ENCODE data around the gene ACAD11. TPM values are rescaled to one million over a fixed set of nuclear protein-coding genes. Genes with fewer than 3 reads are reported as not detected.
"Not testable (repeated sequence)": the region's sequence is repeated elsewhere in the genome, so short reads cannot be mapped to it uniquely, and the experiment has no call there.

ACAD11 gene
- total RNA-seq, 1 experiment from 2014 or later: 10.4 TPM

- no peak for DNase-seq (ENCODE audit: low spot score)
Measured at GRCh38 chr3:132597660-132598059, 61.9 kb downstream of the ACAD11 start.

GRCh38 chr3:132596816-132597433 lies 62.7 kb downstream of the ACAD11 start, which contains the start of gene ACKR4:
Gene ACKR4 (plus strand): TSS chr3:132597270. CDS start chr3:132600398, 3,128 bp downstream.
- DNase-seq (ENCODE audit: low spot score): no peak

- DNase-seq (ENCODE audit: low spot score): no peak
Measured at GRCh38 chr3:132596326-132596725, 63.3 kb downstream of the ACAD11 start.

GRCh38 chr3:132595014-132595413 lies 64.6 kb downstream of the ACAD11 start:
- DNase-seq (ENCODE audit: low spot score): no peak

GRCh38 chr3:132594498-132594897 lies 65.1 kb downstream of the ACAD11 start:
- DNase-seq (ENCODE audit: low spot score): no peak

GRCh38 chr3:132593947-132594323 lies 65.7 kb downstream of the ACAD11 start:
- peak; percentile 34 for DNase-seq (ENCODE audit: low spot score)

- no peak for DNase-seq (ENCODE audit: low spot score)
Measured at GRCh38 chr3:132593241-132593946, 66.2 kb downstream of the ACAD11 start.

GRCh38 chr3:132592216-132592615 lies 67.4 kb downstream of the ACAD11 start:
- no peak for DNase-seq (ENCODE audit: low spot score)

GRCh38 chr3:132587401-132587800 lies 72.2 kb downstream of the ACAD11 start:
- DNase-seq (ENCODE audit: low spot score): no peak

GRCh38 chr3:132573797-132574211 lies 85.8 kb downstream of the ACAD11 start:
- no peak for DNase-seq (ENCODE audit: low spot score)

GRCh38 chr3:132570016-132570415 lies 89.6 kb downstream of the ACAD11 start:
- DNase-seq (ENCODE audit: low spot score): no peak

- no peak for DNase-seq (ENCODE audit: low spot score)
Measured at GRCh38 chr3:132569580-132569979, 90.0 kb downstream of the ACAD11 start.

- no peak for DNase-seq (ENCODE audit: low spot score)
Measured at GRCh38 chr3:132569153-132569552, 90.5 kb downstream of the ACAD11 start.

GRCh38 chr3:132568422-132568821 lies 91.2 kb downstream of the ACAD11 start:
- no peak for DNase-seq (ENCODE audit: low spot score)

GRCh38 chr3:132564070-132564465 lies 95.5 kb downstream of the ACAD11 start:
- DNase-seq (ENCODE audit: low spot score): no peak

- DNase-seq (ENCODE audit: low spot score): no peak
Measured at GRCh38 chr3:132563420-132564069, 96.1 kb downstream of the ACAD11 start.

- DNase-seq (ENCODE audit: low spot score): no peak
Measured at GRCh38 chr3:132561003-132561402, 98.6 kb downstream of the ACAD11 start.

- DNase-seq (ENCODE audit: low spot score): no peak
Measured at GRCh38 chr3:132556508-132557159, 103.0 kb downstream of the ACAD11 start.

- DNase-seq (ENCODE audit: low spot score): not testable (repeated sequence)
Measured at GRCh38 chr3:132556036-132556386, 103.6 kb downstream of the ACAD11 start.

GRCh38 chr3:132555306-132556035 lies 104.1 kb downstream of the ACAD11 start:
- DNase-seq (ENCODE audit: low spot score): no peak

- DNase-seq (ENCODE audit: low spot score): no peak
Measured at GRCh38 chr3:132554437-132554836, 105.2 kb downstream of the ACAD11 start.

- DNase-seq (ENCODE audit: low spot score): no peak
Measured at GRCh38 chr3:132553826-132554225, 105.8 kb downstream of the ACAD11 start.

All from H4 (cell line).